Psoas muscle (tissue), 8 donors: ENCODE measurements around the gene MCM7. TPM values are rescaled to one million over a fixed set of nuclear protein-coding genes. Genes with fewer than 3 reads are reported as not detected.

ENCODE experiments used
- ATAC-seq, 4 donors: fragments of 200-7000 bp; cut with Tn5 transposase; one replicate each; pipeline ENCODE4 v1.9.1; 2020; ENCODE audit warnings: moderate library complexity in 3 of 4, mild to moderate bottlenecking in 2 of 4
- DNase-seq, 2 donors: peaks; one replicate each; pipeline ENCODE4 v3.0.0-alpha.2; 2020
- H3K27ac ChIP-seq: fragments of 200-600 bp; one replicate; pipeline ENCODE4 v1.8.0; 2022
- H3K27me3 ChIP-seq, 3 donors: fragments of 200-600 bp in 1 of 3; one replicate each; pipeline versions ENCODE4 v1.6.1 to v1.8.0; 2013 to 2022; ENCODE audit warnings: low read length in 2 of 3, mild to moderate bottlenecking in 2 of 3, moderate library complexity in 1 of 3; ENCODE audit not compliant: insufficient read depth in 3 of 3
- H3K36me3 ChIP-seq, 2 donors: fragments of 200-600 bp in 1 of 2; one replicate each; pipeline versions ENCODE4 v1.6.1 to v1.8.0; 2013 to 2022; ENCODE audit warnings: low read depth in 1 of 2, mild to moderate bottlenecking in 1 of 2, moderate library complexity in 1 of 2; ENCODE audit not compliant: insufficient read depth in 1 of 2
- H3K4me1 ChIP-seq: fragments of 200-600 bp; one replicate; pipeline ENCODE4 v1.8.0; 2022
- H3K4me3 ChIP-seq: fragments of 200-600 bp; one replicate; pipeline ENCODE4 v1.8.0; 2022; ENCODE audit warnings: mild to moderate bottlenecking
- H3K9me3 ChIP-seq: fragments of 200-600 bp; one replicate; pipeline ENCODE4 v1.8.0; 2022
- CTCF ChIP-seq: fragments of 200-600 bp; IDR thresholded peaks from one replicate; pipeline ENCODE4 v1.8.0; 2022; ENCODE audit warnings: antibody characterized with exemption
- WGBS, 3 donors: extraction: QIAGEN DNeasy Blood & Tissue Kit; methylation state at CpG; one replicate each; pipeline versions ENCODE4 v1.1.6 to v1.1.7; 2013; 5-methylcytosine and 5-hydroxymethylcytosine counted together
- intact Hi-C, 2 donors: fragments of 100-400 bp; cut with DNase I; formaldehyde crosslinking; loops; one replicate each; pipeline versions ENCODE4 v1.11.0 to v1.14.2; 2022
- polyA plus RNA-seq, 3 donors: library from polyadenylated mRNA; stranded (reverse); fragments of 200-250 nt; gene quantifications; one replicate each; pipeline ENCODE4 v1.2.3, GENCODE V29; 2013
- total RNA-seq, 4 donors: library from RNA; stranded (reverse); fragmentation: NEBNext Ultra II Directional in 2 of 4; extraction: Animal tissue kit (Norgen Biotek cat#: 25700) in 2 of 4; gene quantifications; one replicate each; pipeline versions ENCODE4 v1.2.1 to v1.2.4, GENCODE V29; 2021 to 2023
- donor health status: healthy with polysubstance abuse.
- donor health status: DM: no; HTN: no; CAD: no; lungs with moderate emphysema.
- donor health status: Bipolar disorder and iron deficiency.
- donor health status: healthy.
- donor health status: DM: yes; HTN: yes; CAD: no.
- donor health status: DM: no; HTN: no; CAD: no.
- donor health status: DM: no; HTN: no; CAD: no.
- donor health status: DM: yes; HTN: yes; CAD: no.

The MCM7 gene
- total and polyA plus RNA-seq, 7 donors, result 24.6 to 40.6 (median 33.3) TPM

GRCh38 chr7:100077205-100077604, 24.0 kb downstream of the MCM7 start:
- TF ChIP-seq CTCF, result no peak
- H3K4me3 ChIP-seq, result no peak overlapping the region
- no peak overlapping the region for H3K27ac ChIP-seq
- H3K4me1 ChIP-seq, result peaks cover 15% of the 10 kb centered on the region
- DNase-seq, result no peak
- intact Hi-C loops, result no loop called here
- ATAC-seq, result no peak
- WGBS, 3 donors, result 92 to 95% (median 92%) methylated on average over 4 of the region's 4 CpGs
- peaks cover 5% of the 10 kb centered on the region for H3K9me3 ChIP-seq
- peaks cover 12 to 76% of the 10 kb centered on the region in 2 donors for H3K36me3 ChIP-seq
- H3K27me3 ChIP-seq, result no peaks in the 10 kb centered on the region

- 92 to 94% (median 93%) methylated on average over 6 of the region's 6 CpGs for WGBS, 3 donors
These were observed 25.8 kb downstream of the MCM7 start for GRCh38 chr7:100075418-100075817.

DNA sequence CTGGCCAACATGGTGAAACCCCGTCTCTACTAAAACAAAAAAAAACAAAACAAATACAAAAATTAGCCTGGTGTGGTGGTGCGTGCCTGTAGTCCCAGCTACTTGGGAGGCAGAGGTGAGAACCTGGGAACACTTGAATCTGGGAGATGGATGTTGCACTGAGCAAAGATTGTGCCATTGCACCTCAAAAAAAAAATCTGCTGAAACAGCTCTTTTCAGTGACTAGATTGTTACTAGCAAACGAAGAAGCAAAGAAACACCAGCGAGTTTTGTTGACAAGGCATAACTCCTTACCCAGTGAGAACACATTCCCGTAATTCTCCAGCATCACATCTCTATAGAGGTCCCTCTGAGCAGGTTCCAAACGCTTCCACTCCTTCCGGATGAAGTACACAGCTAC, 26.4 kb downstream of the MCM7 start:
- WGBS, 3 donors, result 95 to 99% (median 95%) methylated on average over 7 of the region's 7 CpGs
- H3K36me3 ChIP-seq, result peaks cover 35 to 98% of the 10 kb centered on the region in 2 donors
- no peak for TF ChIP-seq CTCF
- no peak for ATAC-seq
- H3K9me3 ChIP-seq, result peaks cover 25% of the 10 kb centered on the region
- H3K27ac ChIP-seq, result no peak overlapping the region
- no peak overlapping the region for H3K4me3 ChIP-seq
- no peak for DNase-seq
- intact Hi-C loops, result no loop called here
- peaks cover 7% of the 10 kb centered on the region for H3K4me1 ChIP-seq
- no peaks in the 10 kb centered on the region for H3K27me3 ChIP-seq

More at GRCh38 chr7:100075418-100075817, 25.8 kb downstream of the MCM7 start:
- DNase-seq (no peak), ATAC-seq (no peak)
- Histone ChIP-seq H3K27ac (no peak overlapping the region), H3K4me1 (peaks cover 13% of the 10 kb centered on the region), H3K27me3 (no peaks in the 10 kb centered on the region), H3K9me3 (peaks cover 23% of the 10 kb centered on the region), H3K4me3 (no peak overlapping the region), H3K36me3 (peaks cover 29 to 94% of the 10 kb centered on the region in 2 donors)
- TF ChIP-seq CTCF, result no peak
- intact Hi-C loops, result no loop called here

- Histone ChIP-seq H3K4me3 (no peak overlapping the region), H3K9me3 (peaks cover 25% of the 10 kb centered on the region), H3K27ac (no peak overlapping the region), H3K27me3 (no peaks in the 10 kb centered on the region), H3K4me1 (no peaks in the 10 kb centered on the region), H3K36me3 (peaks cover 32 to 95% of the 10 kb centered on the region in 2 donors)
- TF ChIP-seq CTCF, result no peak
- no peak for ATAC-seq
- intact Hi-C loops, result no loop called here
- 97 to 98% (median 98%) methylated on average over 10 of the region's 10 CpGs for whole genome bisulfite sequencing, 3 donors
- DNase-seq, result no peak
These were observed 28.7 kb downstream of the MCM7 start for GRCh38 chr7:100072462-100072861.

DNA sequence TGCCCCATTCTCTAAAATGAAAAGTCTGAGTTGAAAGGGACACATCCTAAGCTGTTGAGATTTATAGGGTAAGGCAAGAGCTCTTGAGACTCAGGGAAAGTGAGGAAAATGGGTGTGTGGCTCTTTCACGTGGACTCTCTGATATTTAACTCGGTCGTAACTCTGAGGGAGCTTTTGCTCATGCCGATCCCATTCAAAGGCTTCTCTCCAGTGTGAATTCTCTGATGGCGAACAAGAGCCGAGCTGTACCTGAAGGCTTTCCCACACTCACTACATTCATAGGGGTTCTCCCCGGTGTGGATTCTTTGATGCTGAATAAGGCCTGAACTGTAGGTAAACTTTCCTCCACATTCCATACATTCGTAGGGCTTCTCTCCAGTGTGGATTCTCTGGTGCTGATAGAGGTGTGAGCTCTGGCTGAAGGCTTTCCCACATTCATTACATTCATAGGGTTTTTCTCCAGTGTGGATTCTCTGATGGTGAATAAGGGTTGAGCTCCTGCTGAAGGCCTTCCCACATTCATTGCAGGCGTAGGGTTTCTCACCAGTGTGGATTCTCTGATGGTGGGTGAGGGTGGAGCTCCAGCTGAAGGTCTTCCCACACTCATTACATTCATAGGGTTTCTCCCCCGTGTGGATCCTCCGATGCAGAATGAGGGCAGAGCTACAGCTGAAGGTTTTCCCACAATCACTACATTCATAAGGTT, 30.0 kb downstream of the MCM7 start:
- no peak overlapping the region for H3K4me3 ChIP-seq
- ATAC-seq (no peak), DNase-seq (no peak)
- intact Hi-C loops, result no loop called here
- H3K27me3 ChIP-seq, result no peaks in the 10 kb centered on the region
- H3K9me3 ChIP-seq, result peaks cover 25% of the 10 kb centered on the region
- no peak overlapping the region for H3K27ac ChIP-seq
- no peaks in the 10 kb centered on the region for H3K4me1 ChIP-seq
- no peak for TF ChIP-seq CTCF
- 98 to 99% (median 98%) methylated on average over 11 of the region's 11 CpGs for WGBS, 3 donors
- peaks cover 32 to 93% of the 10 kb centered on the region in 2 donors for H3K36me3 ChIP-seq
